B cell (primary cell): ENCODE results near the gene NHLRC1. TPM values are rescaled to one million over a fixed set of nuclear protein-coding genes. Genes with fewer than 3 reads are reported as not detected.

Source experiments
- ATAC-seq: fragments of 200-7000 bp; cut with Tn5 transposase; one replicate; pipeline ENCODE4 v1.10.0; 2021; ENCODE audit warnings: low read depth, mild to moderate bottlenecking, moderate number of reproducible peaks, moderate library complexity
- CTCF ChIA-PET: fragments of 350-600 bp; sonication (Branson Sonifier 250); formaldehyde crosslinking; loops from one replicate; lab custom pipeline; 2021; ENCODE audit warnings: antibody characterized with exemption, inconsistent platforms; lab: Charles Lee
- POLR2A ChIA-PET: fragments of 350-600 bp; sonication (Branson Sonifier 250); formaldehyde crosslinking; loops from one replicate; lab custom pipeline; 2021; ENCODE audit warnings: antibody characterized with exemption; lab: Charles Lee
- DNase-seq: peaks from one replicate; pipeline ENCODE4 v3.0.0; 2013
- H2AFZ ChIP-seq: 2 replicates; pipeline ENCODE4 v1.6.1; 2012; ENCODE audit warnings: mild to moderate bottlenecking, low read depth, low read length; ENCODE audit not compliant: insufficient read depth, poor library complexity, severe bottlenecking
- H3K27ac ChIP-seq, 2 donors: 1 replicate in 1 of 2; 2 replicates in 1 of 2; pipeline ENCODE4 v1.5.1; 2012 to 2013; ENCODE audit warnings: low read length in 2 of 2, mild to moderate bottlenecking in 2 of 2, moderate library complexity in 1 of 2
- H3K27me3 ChIP-seq, 4 experiments: fragments of 200-600 bp in 1 of 4; sonication (generic) in 1 of 4; replicated peaks in 1 of 4; 1 replicate in 2 of 4; 2 replicates in 2 of 4; pipeline versions ENCODE4 v1.6.1 to v1.7.0; 2013 to 2016; ENCODE audit warnings: low read length in 3 of 4, mild to moderate bottlenecking in 2 of 4, mixed read lengths in 1 of 4, moderate library complexity in 1 of 4; ENCODE audit not compliant: insufficient read depth in 4 of 4, control insufficient read depth in 3 of 4; ENCODE audit errors: control extremely low read depth in 1 of 4
- H3K36me3 ChIP-seq, 2 experiments: replicated peaks in 1 of 2; 1 replicate in 1 of 2; 2 replicates in 1 of 2; pipeline versions ENCODE4 v1.6.1 to v1.7.1; 2013; ENCODE audit warnings: low read length in 1 of 2; ENCODE audit not compliant: insufficient read depth in 2 of 2, control insufficient read depth in 1 of 2; ENCODE audit errors: control extremely low read depth in 1 of 2, extremely low read depth in 1 of 2
- H3K4me1 ChIP-seq, 2 donors: fragments of 200-600 bp in 1 of 2; sonication (generic) in 1 of 2; 1 replicate in 1 of 2; 2 replicates in 1 of 2; pipeline versions ENCODE4 v1.5.1 to v1.6.1; 2013 to 2017; ENCODE audit warnings: low read length in 2 of 2; ENCODE audit not compliant: control insufficient read depth in 2 of 2, insufficient read depth in 2 of 2
- H3K4me2 ChIP-seq: replicated peaks from 2 replicates; pipeline ENCODE3; 2012; ENCODE audit warnings: mild to moderate bottlenecking, low read depth, low read length; ENCODE audit not compliant: poor library complexity, severe bottlenecking
- H3K4me3 ChIP-seq, 5 experiments: fragments of 200-600 bp in 1 of 5; sonication (generic) in 1 of 5; 1 replicate in 3 of 5; 2 replicates in 2 of 5; pipeline versions ENCODE4 v1.5.1 to v1.7.0; 2011 to 2016; ENCODE audit warnings: low read length in 4 of 5, mild to moderate bottlenecking in 4 of 5, low read depth in 2 of 5, control low read depth in 1 of 5, moderate library complexity in 1 of 5; ENCODE audit not compliant: insufficient read depth in 1 of 5; ENCODE audit errors: control extremely low read depth in 1 of 5, extremely low read depth in 1 of 5
- H3K79me2 ChIP-seq: fragments of 200-600 bp; sonication (generic); one replicate; pipeline ENCODE4 v1.6.0; 2016; ENCODE audit warnings: low read length; ENCODE audit not compliant: control insufficient read depth, insufficient read depth
- H3K9ac ChIP-seq: fragments of 200-600 bp; sonication (generic); 2 replicates; pipeline ENCODE4 v1.6.1; 2017; ENCODE audit warnings: mild to moderate bottlenecking, low read length, moderate library complexity
- H3K9me3 ChIP-seq, 3 donors: one replicate each; pipeline versions ENCODE4 v1.6.1 to v1.7.1; 2013; ENCODE audit warnings: low read length in 2 of 3; ENCODE audit not compliant: control insufficient read depth in 2 of 3, insufficient read depth in 1 of 3; ENCODE audit errors: control extremely low read depth in 1 of 3
- H4K20me1 ChIP-seq: 2 replicates; pipeline ENCODE4 v1.6.0; 2012; ENCODE audit warnings: mild to moderate bottlenecking, low read length; ENCODE audit not compliant: insufficient read depth, control insufficient read depth, poor library complexity, severe bottlenecking
- H3K27ac Mint-ChIP-seq: one replicate; pipeline ENCODE4 v1.8.0; 2021; ENCODE audit warnings: mixed read lengths
- H3K27me3 Mint-ChIP-seq: one replicate; pipeline ENCODE4 v1.8.0; 2021; ENCODE audit warnings: mixed read lengths
- H3K4me1 Mint-ChIP-seq: one replicate; pipeline ENCODE4 v1.8.0; 2021; ENCODE audit warnings: mixed read lengths
- H3K4me3 Mint-ChIP-seq: one replicate; pipeline ENCODE4 v1.8.0; 2021; ENCODE audit warnings: mixed read lengths
- H3K9me3 Mint-ChIP-seq: one replicate; pipeline ENCODE4 v1.8.0; 2022; ENCODE audit warnings: mixed read lengths; ENCODE audit not compliant: insufficient read depth
- CTCF ChIP-seq: fragments of 200-600 bp; IDR thresholded peaks from one replicate; pipeline ENCODE4 v1.8.0; 2022; ENCODE audit warnings: antibody characterized with exemption, mild to moderate bottlenecking
- EZH2 ChIP-seq: IDR thresholded peaks from 2 replicates; pipeline ENCODE4 v1.6.1; 2012; ENCODE audit warnings: borderline replicate concordance, low read depth, mild to moderate bottlenecking, moderate library complexity, low read length; ENCODE audit not compliant: insufficient read depth, poor library complexity, severe bottlenecking
- WGBS: methylation state at CpG from one replicate; pipeline ENCODE4 v1.1.5; 2013; ENCODE audit warnings: missing lambda C conversion rate; ENCODE audit not compliant: insufficient coverage; 5-methylcytosine and 5-hydroxymethylcytosine counted together
- intact Hi-C: fragments of 100-400 bp; cut with micrococcal nuclease; formaldehyde crosslinking; loops from one replicate; pipeline ENCODE4 v1.10.0; 2022
- polyA minus RNA-seq: library from RNA; depleted of rRNA, polyadenylated mRNA; stranded (reverse); fragments of >200 nt; gene quantifications from 2 replicates; pipeline ENCODE4 v1.2.3, GENCODE V29; 2012
- polyA plus RNA-seq: library from polyadenylated mRNA; depleted of rRNA; stranded (reverse); fragments of >200 nt; gene quantifications from 2 replicates; pipeline ENCODE4 v1.2.3, GENCODE V29; 2012
- total RNA-seq, 2 donors: library from RNA; stranded (reverse); fragments of 120-200 nt in 1 of 2; gene quantifications; 1 replicate in 1 of 2; 2 replicates in 1 of 2; pipeline versions ENCODE4 v1.2.3 to v1.2.4, GENCODE V29; 2013 to 2022

The NHLRC1 gene
- total RNA-seq (1.0 and 1.1 TPM in 2 replicates), polyA plus RNA-seq (0.31 and 0.45 TPM in 2 replicates), polyA minus RNA-seq (1.9 and 3.0 TPM in 2 replicates)
- 1.0 TPM for total RNA-seq (2013)

GRCh38 chr6:18122128-18123093 is at the start of gene NHLRC1:
Gene NHLRC1, minus strand, starts transcription at chr6:18122677. Its CDS starts 71 bp downstream, at chr6:18122606.
- Mint-ChIP-seq H3K4me1 (peaks cover 16% of the 10 kb centered on the region), H3K4me3 (peak within 1 kb of the TSS; percentile 93), H3K27ac (peak within 1 kb of the TSS; percentile 77), H3K9me3 (no peaks in the 10 kb centered on the region), H3K27me3 (peaks cover 6% of the 10 kb centered on the region)
- no peaks in the 10 kb centered on the region for H3K79me2 ChIP-seq
- H3K36me3 ChIP-seq: no peaks in the 10 kb centered on the region
- peak within 1 kb of the TSS in 4 of 5 experiments; percentile 36 to 62 (median 59) for H3K4me3 ChIP-seq
- no peak within 1 kb of the TSS for H3K27ac ChIP-seq
- CTCF ChIA-PET: interaction anchor here (0.6 to 3.6 kb wide), 9 partner anchors 12 to 420 kb away, joined by 3 to 23 read pairs (median 5); partner anchors contain the start of genes KDM1B and TPMT
- H3K4me2 ChIP-seq: peak within 1 kb of the TSS; percentile 84
- intact Hi-C loops: loop anchor here (1.0 to 5.0 kb wide), 4 partner anchors 33 to 965 kb away; partner anchors contain the start of genes KDM1B and TPMT
- peak; percentile 89 for DNase-seq
- no peaks in the 10 kb centered on the region for H3K27me3 ChIP-seq
- WGBS: 23% methylated on average over 78 of the region's 82 CpGs
- H2AFZ ChIP-seq: peak within 1 kb of the TSS; percentile 83
- TF ChIP-seq EZH2 (no peak), CTCF (peak; percentile 73)
- H3K9ac ChIP-seq: peak within 1 kb of the TSS; percentile 52
- peak; percentile 99 for ATAC-seq
- POLR2A ChIA-PET: interaction anchor here (0.6 kb wide), 2 partner anchors 33 to 327 kb away, joined by 3 read pairs; no protein-coding TSS in a partner anchor
- no peaks in the 10 kb centered on the region for H4K20me1 ChIP-seq
- H3K9me3 ChIP-seq: peaks cover 0 to 18% (median 0%) of the 10 kb centered on the region in 3 donors
- H3K4me1 ChIP-seq: peaks cover 0 to 14% of the 10 kb centered on the region in 2 donors
